Measurements from ENCODE around the gene HNMT.

HNMT gene

GRCh38 chr2:138061961-138062360 lies 97.7 kb downstream of the HNMT start:
- no peak for DNase-seq

GRCh38 chr2:138063181-138063580 lies 98.9 kb downstream of the HNMT start:
- DNase-seq: no peak

Measured in AML-193 (cell line).